GM21526 (cell line): ENCODE measurements around the gene ZNF48.
A peak's percentile ranks its signal among the peaks of the same experiment; 100 is the strongest.

Experiments used
- ATAC-seq: cut with Tn5 transposase; IDR thresholded peaks from one replicate; pipeline ENCODE4 v1.9.1; 2021; ENCODE audit warnings: moderate library complexity; ENCODE audit not compliant: unreplicated experiment, low FRiP score

ZNF48 gene

GRCh38 chr16:30434852-30435251, 39.6 kb downstream of the ZNF48 start:
- no peak for ATAC-seq

DNA sequence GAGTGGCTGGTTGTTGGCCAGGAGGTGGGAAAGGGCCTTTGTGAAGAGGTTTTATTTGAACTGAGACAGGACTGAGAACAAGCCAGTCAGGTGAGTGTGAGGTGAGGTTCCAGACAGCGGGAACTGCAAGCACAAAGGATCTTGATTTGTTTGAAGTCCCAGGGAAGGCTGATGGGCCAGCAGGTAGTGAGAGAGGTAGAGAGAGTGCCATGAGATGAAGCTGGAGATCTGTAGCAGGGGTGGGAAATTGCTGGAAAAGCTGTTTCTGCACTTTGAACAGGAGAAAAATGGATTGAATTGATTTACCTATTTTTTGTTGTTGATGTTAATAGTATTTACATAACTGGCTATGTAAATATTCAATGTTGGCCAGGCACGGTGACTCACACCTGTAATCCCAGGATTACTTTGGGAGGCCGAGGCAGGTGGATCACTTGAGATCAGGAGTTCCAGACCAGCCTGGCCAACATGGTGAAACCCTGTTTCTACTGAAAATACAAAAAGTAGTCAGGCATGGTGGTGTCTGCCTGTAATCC, 42.4 kb downstream of the ZNF48 start:
- no peak for ATAC-seq

DNA sequence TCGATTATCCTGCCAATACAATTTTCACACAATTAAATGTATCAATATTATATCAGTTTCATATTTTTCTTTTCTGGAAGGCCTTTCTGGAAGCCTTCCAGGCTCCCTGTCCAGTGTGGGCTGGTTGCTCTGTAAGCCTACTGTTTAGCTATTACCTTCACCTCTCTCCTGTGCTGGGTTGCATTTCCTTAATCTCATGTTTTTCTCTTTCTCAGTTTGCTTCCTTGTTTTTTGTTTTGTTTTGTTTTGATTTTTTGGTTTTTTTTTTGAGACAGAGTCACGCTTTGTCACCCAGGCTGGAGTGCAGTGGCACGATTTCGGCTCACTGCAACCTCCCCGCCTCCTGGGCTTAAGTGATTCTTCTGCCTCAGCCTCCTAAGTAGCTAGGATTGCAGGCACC, 43.6 kb downstream of the ZNF48 start:
- no peak for ATAC-seq

DNA sequence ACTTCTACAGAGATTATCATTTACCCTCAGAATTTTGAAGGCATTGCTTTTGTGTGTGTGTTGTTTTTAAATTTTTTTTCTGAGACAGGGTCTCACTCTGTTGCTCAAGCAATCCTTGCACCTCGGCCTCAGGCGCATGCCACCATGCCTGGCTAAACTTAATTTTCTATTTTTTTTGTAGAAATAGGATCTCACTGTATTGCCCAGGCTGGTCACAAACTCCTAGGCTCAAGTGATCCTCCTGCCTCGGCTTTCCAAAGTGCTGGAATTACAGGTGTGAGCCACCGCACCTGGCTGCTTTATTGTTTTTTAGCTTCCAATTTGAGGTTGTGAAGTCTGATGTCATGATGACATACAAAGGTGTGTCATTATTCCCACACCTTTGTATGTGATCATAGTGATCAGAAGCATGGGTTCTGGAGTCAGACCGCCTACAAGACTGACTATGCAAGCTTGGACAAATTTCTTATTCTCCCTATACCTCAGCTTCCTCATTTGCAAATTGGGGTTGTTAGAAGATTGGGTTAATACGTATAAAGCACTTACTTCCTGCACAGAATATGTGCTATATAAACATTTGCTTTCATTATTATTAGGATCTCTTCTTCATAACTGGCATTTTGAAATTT, 44.6 kb downstream of the ZNF48 start:
- ATAC-seq, result no peak

DNA sequence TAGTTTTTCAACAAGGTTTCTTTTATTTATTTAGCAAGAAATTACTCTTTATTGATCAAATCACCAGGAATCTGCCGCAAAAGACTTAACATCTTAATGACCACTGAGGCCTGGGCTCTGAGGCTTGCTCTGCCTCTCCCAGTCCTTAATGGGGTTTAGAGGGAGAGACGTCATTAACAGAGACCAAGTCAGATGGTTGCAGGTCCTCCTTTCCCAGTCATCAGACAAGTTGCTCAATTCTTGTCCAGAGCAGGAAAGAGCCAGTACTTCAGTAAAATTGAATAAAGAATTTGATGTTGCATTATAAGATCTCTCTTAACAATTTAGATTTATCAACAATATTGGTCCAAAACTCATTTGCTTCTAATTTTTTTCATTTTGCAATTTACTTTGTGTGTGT, 48.4 kb downstream of the ZNF48 start:
- no peak for ATAC-seq

- no peak for ATAC-seq
Observed at GRCh38 chr16:30444231-30445148, 49.3 kb downstream of the ZNF48 start.

DNA sequence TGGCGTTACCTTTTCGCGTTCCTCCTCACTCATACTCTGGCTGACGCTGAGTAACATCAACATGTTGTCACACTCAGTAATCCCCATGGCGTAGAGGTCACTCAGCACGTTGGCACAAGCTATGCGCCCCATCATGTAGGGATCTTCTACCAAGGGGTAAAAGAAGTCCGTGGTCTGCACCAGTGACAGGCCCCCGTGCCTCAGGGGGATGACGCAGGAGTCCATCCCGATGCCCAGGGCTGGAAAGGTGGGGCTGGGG, 49.9 kb downstream of the ZNF48 start:
- no peak for ATAC-seq

DNA sequence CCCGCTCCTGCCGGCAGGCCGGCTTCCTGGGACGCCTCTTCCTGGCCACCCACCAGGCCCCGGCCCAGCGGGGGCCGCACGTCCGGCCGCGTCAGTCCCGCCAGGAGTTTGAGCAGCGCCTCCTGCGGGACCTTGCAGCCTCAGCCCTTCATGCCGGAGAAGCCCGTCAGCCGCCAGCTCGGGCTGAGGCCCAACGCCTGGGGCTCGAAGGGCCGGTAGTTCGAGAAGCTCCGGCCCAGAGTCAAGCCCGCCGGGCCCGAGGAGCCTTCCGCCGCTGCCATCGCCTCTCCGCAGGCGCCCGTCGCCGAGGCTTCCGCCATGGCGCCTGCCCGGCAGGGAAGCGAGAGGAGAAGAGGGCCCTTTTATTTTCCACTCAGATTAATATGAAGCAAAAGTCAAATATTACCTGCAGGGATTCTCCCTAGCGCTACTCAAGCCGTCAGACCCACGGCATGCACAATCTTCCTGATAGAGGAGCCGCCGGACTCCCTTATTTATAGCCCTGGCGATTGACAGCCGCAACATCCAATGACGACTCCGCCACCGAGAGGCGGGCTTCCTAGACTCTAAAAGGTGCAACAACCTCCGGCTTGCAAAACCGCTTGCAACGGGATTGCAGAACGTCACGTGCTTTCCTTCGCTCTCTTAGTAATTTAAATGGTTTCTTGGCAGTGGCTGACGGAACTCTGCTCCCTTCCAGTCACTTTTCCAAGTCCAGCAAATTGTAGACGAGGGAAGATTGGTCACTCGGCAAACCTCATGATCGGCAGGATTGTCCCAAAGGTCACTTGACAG, 50.4 kb downstream of the ZNF48 start, which contains the start of gene SEPHS2:
Gene SEPHS2, minus strand, starts transcription at position 467 of the 795 bp plus-strand sequence. Its CDS starts 147 bp downstream, at position 320.
- ATAC-seq, result peak; percentile 63

DNA sequence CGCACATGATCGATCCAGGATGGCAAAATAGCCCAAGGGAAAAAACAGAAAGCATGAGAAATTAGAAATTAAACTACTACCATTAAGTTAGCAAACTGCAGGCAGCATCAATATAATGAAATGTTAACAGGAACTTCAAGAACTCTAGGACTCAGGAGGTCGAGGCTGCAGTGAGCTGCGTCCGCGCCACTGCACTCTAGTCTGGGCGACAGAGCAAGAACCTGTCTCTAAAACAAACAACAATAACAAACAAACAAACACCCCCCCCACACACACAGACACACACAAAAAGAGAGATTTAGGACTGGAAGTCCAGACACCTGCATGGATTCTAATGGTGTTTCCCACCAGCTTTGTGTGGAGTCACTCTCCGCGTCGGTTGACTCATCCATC, 51.0 kb downstream of the ZNF48 start:
- ATAC-seq, result no peak

- no peak for ATAC-seq
Observed at GRCh38 chr16:30447512-30448226, 52.4 kb downstream of the ZNF48 start.

DNA sequence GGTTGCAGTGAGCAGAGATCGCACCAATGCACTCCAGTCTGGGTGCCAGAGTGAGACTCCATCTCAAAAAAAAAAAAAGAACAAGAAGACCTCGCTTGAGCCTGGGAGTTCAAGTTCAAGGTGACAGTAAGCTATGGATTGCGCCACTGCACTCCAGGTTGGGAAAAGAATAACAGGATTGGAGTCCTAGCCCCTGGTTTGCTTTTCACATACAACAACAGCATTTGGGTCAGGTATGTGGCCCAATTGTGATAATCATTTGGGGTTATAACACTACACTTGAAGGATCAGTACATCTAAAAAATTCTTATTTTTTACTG, 53.9 kb downstream of the ZNF48 start:
- ATAC-seq, result no peak
